Mesodermal cell (in vitro differentiated cells): ENCODE results near the gene MRPS18A.

Experiments used
- H3K27ac ChIP-seq: 2 replicates; pipeline ENCODE4 v1.7.0; 2013; ENCODE audit warnings: mild to moderate bottlenecking, low read depth, low read length, moderate library complexity; ENCODE audit not compliant: severe bottlenecking
- H3K36me3 ChIP-seq: 2 replicates; pipeline ENCODE4 v1.7.1; 2013; ENCODE audit warnings: mild to moderate bottlenecking, low read length, moderate library complexity; ENCODE audit not compliant: control insufficient read depth, insufficient read depth
- H3K4me1 ChIP-seq: one replicate; pipeline ENCODE4 v1.7.1; 2013; ENCODE audit warnings: mild to moderate bottlenecking, low read length; ENCODE audit not compliant: insufficient read depth, control insufficient read depth, poor library complexity, severe bottlenecking
- H3K4me3 ChIP-seq: 2 replicates; pipeline ENCODE4 v1.7.0; 2013; ENCODE audit warnings: low read length, control low read depth, mild to moderate bottlenecking; ENCODE audit not compliant: insufficient read depth, poor library complexity, severe bottlenecking; ENCODE audit errors: extremely low read depth
- H3K9me3 ChIP-seq: 2 replicates; pipeline ENCODE4 v1.7.1; 2013; ENCODE audit warnings: mild to moderate bottlenecking, low read length, moderate library complexity; ENCODE audit not compliant: control insufficient read depth
- WGBS, 2 experiments: methylation state at CpG; one replicate each; pipeline ENCODE4 v1.1.5; 2013; ENCODE audit warnings: missing lambda C conversion rate in 2 of 2; ENCODE audit not compliant: insufficient coverage in 2 of 2; 5-methylcytosine and 5-hydroxymethylcytosine counted together

The MRPS18A gene

GRCh38 chr6:43725643-43726580 is 38.3 kb upstream of the MRPS18A start:
- no peaks in the 10 kb centered on the region for H3K4me1 ChIP-seq
- H3K9me3 ChIP-seq = no peaks in the 10 kb centered on the region
- WGBS, 2 experiments = 88 to 97% methylated on average over 4 to 5 of the region's 7 CpGs
- no peak overlapping the region for H3K4me3 ChIP-seq
- no peak overlapping the region for H3K27ac ChIP-seq
- H3K36me3 ChIP-seq = no peaks in the 10 kb centered on the region

- no peak overlapping the region for H3K27ac ChIP-seq
- WGBS, 2 experiments = 93 to 99% methylated on average over 13 to 14 of the region's 17 CpGs
- H3K4me3 ChIP-seq = no peak overlapping the region
- H3K36me3 ChIP-seq = no peaks in the 10 kb centered on the region
- H3K9me3 ChIP-seq = no peaks in the 10 kb centered on the region
- H3K4me1 ChIP-seq = no peaks in the 10 kb centered on the region
Observed at GRCh38 chr6:43724914-43725642, 37.5 kb upstream of the MRPS18A start.

DNA sequence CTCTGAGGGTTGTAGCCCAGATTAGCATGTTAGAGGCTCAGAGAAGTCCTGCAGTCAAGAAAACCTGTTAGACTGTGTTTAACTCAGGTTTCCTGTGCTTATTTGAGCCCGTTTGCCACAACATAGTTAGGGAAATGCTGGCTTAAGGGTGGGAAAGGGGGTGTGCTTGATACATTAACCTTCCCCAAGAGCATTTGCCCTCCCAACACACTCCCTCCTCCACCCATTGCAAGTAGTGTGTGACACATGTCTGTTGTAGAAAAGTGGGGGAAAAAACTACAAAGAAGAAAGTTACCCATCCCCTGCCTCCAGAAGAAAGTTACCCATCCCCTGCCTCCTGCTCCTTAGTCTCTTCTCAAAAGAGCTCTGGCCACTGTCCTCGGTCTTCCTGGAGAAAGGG is 36.8 kb upstream of the MRPS18A start:
- H3K4me3 ChIP-seq = no peak overlapping the region
- H3K36me3 ChIP-seq = no peaks in the 10 kb centered on the region
- 80% methylated on average over 1 of the region's 2 CpGs; no CpG with 5 or more reads in 1 of the 2 experiments for WGBS, 2 experiments
- H3K9me3 ChIP-seq = no peaks in the 10 kb centered on the region
- no peak overlapping the region for H3K27ac ChIP-seq
- no peaks in the 10 kb centered on the region for H3K4me1 ChIP-seq

- Histone ChIP-seq H3K4me1 (no peaks in the 10 kb centered on the region), H3K36me3 (no peaks in the 10 kb centered on the region), H3K9me3 (no peaks in the 10 kb centered on the region), H3K27ac (no peak overlapping the region), H3K4me3 (no peak overlapping the region)
- 53 to 74% methylated on average over 6 of the region's 9 CpGs for WGBS, 2 experiments
Observed at GRCh38 chr6:43723737-43724295, 36.2 kb upstream of the MRPS18A start.

GRCh38 chr6:43722920-43723545 is 35.4 kb upstream of the MRPS18A start:
- Histone ChIP-seq H3K27ac (no peak overlapping the region), H3K9me3 (no peaks in the 10 kb centered on the region), H3K36me3 (no peaks in the 10 kb centered on the region), H3K4me3 (no peak overlapping the region), H3K4me1 (no peaks in the 10 kb centered on the region)
- 94% methylated on average over 7 to 9 of the region's 10 CpGs for WGBS, 2 experiments

- WGBS, 2 experiments = 90 to 93% methylated on average over 2 of the region's 4 CpGs
- Histone ChIP-seq H3K4me1 (no peaks in the 10 kb centered on the region), H3K27ac (no peak overlapping the region), H3K36me3 (no peaks in the 10 kb centered on the region), H3K9me3 (no peaks in the 10 kb centered on the region), H3K4me3 (no peak overlapping the region)
Observed at GRCh38 chr6:43720999-43721398, 33.4 kb upstream of the MRPS18A start.

DNA sequence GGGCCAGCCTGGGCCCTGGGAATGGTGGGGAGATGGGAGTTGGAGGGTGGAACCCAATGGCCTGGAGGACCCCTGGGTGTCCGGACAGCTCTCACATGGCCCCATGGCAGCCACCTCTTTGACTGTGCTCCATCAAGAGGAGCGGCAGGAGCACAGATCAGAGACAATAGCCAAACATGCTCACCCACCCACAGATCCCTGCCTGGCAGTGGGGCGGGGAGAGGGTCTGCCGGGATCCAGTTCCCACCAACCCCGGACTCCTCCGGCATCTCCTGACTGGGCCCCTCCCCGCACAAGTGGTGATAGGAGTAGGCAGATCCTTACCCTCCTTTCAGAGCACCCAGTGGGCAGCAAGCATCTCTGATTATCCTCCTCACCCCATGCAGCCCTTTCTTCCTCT is 31.9 kb upstream of the MRPS18A start:
- WGBS, 2 experiments = 60% methylated on average over 2 of the region's 7 CpGs; no CpG with 5 or more reads in 1 of the 2 experiments
- Histone ChIP-seq H3K9me3 (no peaks in the 10 kb centered on the region), H3K4me1 (peaks cover 3% of the 10 kb centered on the region), H3K36me3 (no peaks in the 10 kb centered on the region), H3K4me3 (no peak overlapping the region), H3K27ac (no peak overlapping the region)

- Histone ChIP-seq H3K36me3 (no peaks in the 10 kb centered on the region), H3K27ac (no peak overlapping the region), H3K4me3 (no peak overlapping the region), H3K9me3 (no peaks in the 10 kb centered on the region), H3K4me1 (peaks cover 5% of the 10 kb centered on the region)
- WGBS, 2 experiments = 79 to 86% methylated on average over 5 to 8 of the region's 13 CpGs
Observed at GRCh38 chr6:43718387-43719105, 31.0 kb upstream of the MRPS18A start.

- Histone ChIP-seq H3K27ac (no peak overlapping the region), H3K4me3 (no peak overlapping the region), H3K9me3 (no peaks in the 10 kb centered on the region), H3K4me1 (peaks cover 5% of the 10 kb centered on the region), H3K36me3 (no peaks in the 10 kb centered on the region)
- 96 to 100% methylated on average over 2 to 5 of the region's 12 CpGs for WGBS, 2 experiments
Observed at GRCh38 chr6:43717822-43718221, 30.2 kb upstream of the MRPS18A start.

DNA sequence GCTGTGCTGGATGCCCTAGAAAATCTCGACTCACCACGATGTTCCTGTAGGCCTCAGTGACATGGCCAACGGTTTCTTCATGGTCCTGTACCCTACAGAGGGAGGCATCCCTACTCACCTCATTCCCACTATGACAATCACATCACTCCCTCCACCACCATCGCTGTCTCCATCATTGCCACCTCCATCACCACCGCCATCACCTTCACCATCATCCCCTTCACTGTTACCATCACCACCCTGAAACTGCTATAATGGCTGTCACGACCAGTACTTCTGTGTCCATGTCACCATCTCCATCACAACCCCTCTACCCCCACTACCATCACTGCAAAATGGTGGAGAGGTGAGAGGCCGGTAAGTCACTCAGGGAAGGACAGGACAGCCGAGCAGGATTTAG is 29.8 kb upstream of the MRPS18A start:
- no peaks in the 10 kb centered on the region for H3K36me3 ChIP-seq
- 85 to 90% methylated on average over 6 to 7 of the region's 8 CpGs for WGBS, 2 experiments
- no peak overlapping the region for H3K27ac ChIP-seq
- H3K4me1 ChIP-seq = peaks cover 5% of the 10 kb centered on the region
- no peak overlapping the region for H3K4me3 ChIP-seq
- H3K9me3 ChIP-seq = no peaks in the 10 kb centered on the region
